ENCODE measurements around the gene PRSS56.

- TF ChIP-seq CTCF (IDR thresholded peaks at IDR 0.05): no peak
- no peak for TF ChIP-seq POLR2A (IDR thresholded peaks at IDR 0.05)
Observed at GRCh38 chr2:232573042-232573441, 52.9 kb downstream of the PRSS56 start.

Data from breast epithelium (tissue), 3 donors.